ENCODE data around the gene POLR2E.

Gene POLR2E

DNA sequence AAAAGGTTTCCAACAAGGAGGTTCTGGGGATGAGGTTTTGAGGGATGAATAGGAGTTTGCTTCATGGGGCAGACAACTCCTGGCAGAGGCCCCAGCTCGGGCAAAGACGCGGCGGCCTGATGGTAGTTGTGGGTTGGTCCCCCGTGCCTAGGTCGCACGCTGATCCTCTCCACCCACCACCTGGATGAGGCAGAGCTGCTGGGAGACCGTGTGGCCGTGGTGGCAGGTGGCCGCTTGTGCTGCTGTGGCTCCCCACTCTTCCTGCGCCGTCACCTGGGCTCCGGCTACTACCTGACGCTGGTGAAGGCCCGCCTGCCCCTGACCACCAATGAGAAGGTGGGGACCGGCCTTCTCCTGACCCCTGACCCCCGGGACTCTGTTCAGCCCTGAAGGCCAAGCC, 43.4 kb downstream of the POLR2E start:
- no peak for DNase-seq

DNA sequence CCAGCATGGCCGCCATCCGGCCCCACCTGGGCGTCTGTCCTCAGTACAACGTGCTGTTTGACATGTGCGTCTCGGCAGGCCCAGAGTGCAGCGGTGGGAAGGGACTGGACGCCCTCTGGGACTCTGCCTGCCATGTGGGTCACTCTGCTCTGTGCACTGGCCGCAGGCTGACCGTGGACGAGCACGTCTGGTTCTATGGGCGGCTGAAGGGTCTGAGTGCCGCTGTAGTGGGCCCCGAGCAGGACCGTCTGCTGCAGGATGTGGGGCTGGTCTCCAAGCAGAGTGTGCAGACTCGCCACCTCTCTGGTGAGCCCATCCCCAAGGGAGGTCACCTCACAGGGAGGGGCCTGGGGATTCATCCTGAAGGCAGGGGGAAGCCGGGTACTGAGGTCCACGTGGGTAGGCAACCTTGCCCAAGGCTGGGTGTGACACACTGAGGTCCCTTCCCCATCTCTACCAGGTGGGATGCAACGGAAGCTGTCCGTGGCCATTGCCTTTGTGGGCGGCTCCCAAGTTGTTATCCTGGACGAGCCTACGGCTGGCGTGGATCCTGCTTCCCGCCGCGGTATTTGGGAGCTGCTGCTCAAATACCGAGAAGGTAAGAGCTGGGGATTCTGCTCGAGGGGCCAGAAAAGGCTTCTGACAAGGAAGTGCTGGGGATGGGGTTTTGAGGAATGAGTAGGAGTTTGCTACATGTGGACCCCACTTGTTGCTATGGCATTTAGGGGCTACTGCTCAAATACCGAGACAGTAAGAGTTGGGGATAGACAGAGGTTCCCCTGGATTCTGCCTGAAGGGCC, 44.0 kb downstream of the POLR2E start:
- no peak for DNase-seq

DNA sequence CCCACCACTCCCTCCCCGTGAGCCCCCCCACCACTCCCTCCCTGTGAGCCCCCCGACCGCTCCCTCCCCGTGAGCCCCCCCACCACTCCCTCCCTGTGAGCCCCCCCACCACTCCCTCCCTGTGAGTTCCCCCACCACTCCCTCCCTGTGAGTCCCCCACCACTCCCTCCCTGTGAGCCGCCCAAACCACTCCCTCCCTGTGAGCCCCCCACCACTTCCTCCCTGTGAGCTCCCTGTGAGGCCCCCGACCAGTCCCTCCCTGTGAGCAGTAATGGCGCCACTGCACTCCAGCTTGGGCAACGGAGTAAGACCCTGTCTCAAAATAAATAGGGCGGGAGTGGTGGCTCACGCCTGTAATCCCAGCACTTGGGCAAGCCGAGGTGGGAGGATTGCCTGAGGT, 45.4 kb downstream of the POLR2E start:
- DNase-seq, result peak in 1 of 51 donors; percentile 17

DNA sequence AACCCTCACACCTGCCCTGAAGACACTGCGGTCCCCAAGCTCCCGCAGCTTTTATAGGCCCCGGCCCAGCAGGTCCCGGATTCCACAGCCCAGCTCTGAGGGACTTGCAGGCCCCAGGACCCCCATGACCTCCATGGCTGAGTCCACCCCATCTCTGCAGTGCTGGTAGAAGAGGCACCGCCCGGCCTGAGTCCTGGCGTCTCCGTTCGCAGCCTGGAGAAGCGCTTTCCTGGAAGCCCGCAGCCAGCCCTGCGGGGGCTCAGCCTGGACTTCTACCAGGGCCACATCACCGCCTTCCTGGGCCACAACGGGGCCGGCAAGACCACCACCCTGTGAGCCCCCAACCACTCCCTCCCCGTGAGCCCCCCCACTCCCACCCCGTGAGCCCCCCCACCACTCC, 46.1 kb downstream of the POLR2E start:
- no peak for DNase-seq

DNA sequence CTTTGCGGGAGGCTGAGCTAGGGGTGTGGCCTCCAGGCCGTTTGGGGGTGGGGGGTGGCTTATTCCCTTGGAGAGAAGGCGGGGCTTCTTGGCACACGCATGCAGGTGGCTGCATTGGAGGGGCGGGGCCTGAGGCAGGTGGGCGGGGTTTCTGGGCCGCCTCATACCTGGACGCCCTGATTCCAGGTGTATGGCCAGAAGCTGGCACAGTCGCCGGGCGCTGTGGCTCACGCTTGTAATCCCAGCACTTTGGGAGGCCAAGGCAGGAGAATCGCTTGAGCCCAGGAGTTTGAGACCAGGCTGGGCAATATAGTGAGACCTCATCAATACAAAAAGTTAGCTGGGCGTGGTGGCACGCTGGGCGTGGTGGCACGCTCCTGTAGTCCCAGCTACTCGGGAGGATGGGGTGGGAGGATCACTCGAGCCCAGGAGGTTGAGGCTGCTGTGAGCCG, 47.5 kb downstream of the POLR2E start:
- no peak for DNase-seq

DNA sequence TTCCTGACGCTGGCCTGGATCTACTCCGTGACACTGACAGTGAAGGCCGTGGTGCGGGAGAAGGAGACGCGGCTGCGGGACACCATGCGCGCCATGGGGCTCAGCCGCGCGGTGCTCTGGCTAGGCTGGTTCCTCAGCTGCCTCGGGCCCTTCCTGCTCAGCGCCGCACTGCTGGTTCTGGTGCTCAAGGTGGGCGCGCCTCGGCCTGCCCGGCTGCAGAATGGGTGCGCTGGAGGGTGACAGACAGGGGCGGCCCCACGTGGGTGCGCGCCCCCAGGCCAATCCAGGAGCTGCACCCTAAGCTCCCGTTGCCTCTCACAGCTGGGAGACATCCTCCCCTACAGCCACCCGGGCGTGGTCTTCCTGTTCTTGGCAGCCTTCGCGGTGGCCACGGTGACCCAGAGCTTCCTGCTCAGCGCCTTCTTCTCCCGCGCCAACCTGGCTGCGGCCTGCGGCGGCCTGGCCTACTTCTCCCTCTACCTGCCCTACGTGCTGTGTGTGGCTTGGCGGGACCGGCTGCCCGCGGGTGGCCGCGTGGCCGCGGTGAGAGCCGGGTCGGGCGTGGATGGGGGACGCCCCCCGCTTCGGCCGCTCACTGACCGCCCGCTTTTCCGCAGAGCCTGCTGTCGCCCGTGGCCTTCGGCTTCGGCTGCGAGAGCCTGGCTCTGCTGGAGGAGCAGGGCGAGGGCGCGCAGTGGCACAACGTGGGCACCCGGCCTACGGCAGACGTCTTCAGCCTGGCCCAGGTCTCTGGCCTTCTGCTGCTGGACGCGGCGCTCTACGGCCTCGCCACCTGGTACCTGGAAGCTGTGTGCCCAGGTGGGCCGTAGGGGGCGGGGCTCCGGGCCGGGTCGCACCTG, 48.1 kb downstream of the POLR2E start:
- DNase-seq, result no peak

DNA sequence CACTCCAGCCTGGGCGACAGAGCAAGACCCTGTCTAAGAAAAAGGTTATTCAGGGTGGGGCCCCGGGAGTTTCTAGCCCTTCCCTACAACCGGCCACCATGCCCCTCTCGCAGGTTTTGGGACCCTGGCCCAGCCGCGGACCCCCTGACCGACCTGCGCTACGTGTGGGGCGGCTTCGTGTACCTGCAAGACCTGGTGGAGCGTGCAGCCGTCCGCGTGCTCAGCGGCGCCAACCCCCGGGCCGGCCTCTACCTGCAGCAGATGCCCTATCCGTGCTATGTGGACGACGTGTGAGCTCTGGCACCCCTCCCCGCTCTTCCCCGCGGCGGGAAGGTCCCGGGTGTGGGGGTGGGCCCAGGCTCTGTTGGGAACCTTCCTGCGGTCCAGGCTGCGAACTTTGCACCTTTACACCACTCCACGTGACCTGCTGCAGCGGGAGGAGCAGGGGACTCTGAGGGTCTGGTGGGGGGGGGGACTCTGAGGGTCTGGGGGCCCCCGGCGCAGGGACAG, 49.0 kb downstream of the POLR2E start:
- no peak for DNase-seq

DNA sequence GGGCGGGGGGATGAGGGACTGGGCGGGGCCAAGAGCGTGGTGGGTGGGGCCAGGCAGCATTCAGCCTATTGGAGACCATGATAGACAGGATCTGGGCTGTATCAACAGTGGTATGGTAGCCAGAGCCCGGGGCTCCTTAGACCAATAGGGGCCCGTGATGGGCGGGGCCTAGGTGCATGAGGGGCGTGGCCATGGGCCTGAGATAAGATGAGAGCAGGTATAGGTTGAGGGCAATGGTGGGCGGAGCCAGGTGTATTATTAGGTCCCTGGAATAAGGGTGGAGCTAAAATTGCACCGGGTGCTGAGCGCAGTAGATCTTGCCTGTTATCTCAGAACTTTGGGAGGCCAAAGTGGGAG, 50.0 kb downstream of the POLR2E start:
- no peak for DNase-seq

DNA sequence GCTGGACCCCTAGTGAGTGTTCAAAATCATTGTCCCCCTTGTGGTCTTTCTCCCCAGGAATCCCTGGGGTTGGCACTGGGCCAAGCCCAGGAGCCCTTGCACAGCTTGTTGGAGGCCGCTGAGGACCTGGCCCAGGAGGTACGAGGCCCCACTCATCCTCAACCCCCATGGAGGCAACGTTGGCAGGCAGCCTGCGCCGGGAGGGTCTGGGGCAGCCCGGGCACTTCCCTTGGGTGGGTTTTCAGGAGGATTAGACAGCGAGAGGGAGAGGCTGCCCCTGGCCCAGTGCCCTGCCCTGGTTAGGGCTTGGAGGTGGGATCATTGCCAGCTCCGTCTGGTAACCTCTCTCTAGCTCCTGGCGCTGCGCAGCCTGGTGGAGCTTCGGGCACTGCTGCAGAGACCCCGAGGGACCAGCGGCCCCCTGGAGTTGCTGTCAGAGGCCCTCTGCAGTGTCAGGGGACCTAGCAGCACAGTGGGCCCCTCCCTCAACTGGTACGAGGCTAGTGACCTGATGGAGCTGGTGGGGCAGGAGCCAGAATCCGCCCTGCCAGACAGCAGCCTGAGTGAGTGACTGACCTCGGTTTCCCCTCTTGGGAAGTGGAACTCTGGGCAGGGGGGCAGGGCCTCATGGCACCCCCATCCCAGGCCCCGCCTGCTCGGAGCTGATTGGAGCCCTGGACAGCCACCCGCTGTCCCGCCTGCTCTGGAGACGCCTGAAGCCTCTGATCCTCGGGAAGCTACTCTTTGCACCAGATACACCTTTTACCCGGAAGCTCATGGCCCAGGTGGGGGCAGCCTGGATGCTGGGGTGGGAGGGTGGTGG, 52.3 kb downstream of the POLR2E start:
- no peak for DNase-seq

DNA sequence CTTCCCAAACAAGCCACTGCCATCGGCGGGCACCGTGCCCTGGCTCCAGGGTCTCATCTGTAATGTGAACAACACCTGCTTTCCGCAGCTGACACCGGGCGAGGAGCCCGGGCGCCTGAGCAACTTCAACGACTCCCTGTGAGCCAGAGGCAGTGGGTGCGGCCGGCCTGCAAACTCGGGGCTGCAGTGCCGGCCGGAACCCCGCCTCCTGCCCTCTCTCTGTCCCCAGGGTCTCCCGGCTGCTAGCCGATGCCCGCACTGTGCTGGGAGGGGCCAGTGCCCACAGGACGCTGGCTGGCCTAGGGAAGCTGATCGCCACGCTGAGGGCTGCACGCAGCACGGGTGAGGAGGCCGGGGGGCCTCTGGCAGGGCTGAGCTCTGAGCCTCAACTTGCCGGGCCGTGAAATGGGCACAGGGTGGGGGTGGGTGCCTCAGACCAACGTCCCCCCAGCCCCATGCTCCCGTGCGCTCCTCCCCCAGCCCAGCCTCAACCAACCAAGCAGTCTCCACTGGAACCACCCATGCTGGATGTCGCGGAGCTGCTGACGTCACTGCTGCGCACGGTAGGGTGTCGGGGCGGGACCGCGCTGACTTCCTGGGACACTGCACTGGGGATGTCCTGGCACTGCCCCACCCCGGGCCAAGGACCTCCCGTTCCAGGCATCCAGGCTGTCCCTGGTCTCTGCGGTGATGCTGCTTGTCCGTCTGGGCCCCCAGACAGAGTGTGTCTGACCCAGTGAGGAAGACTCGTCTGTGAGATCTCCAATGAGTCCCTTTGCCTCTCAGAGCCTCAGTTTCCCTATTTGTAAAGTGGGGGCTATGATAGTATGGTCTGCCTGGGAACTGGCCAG, 53.1 kb downstream of the POLR2E start:
- no peak for DNase-seq

DNA sequence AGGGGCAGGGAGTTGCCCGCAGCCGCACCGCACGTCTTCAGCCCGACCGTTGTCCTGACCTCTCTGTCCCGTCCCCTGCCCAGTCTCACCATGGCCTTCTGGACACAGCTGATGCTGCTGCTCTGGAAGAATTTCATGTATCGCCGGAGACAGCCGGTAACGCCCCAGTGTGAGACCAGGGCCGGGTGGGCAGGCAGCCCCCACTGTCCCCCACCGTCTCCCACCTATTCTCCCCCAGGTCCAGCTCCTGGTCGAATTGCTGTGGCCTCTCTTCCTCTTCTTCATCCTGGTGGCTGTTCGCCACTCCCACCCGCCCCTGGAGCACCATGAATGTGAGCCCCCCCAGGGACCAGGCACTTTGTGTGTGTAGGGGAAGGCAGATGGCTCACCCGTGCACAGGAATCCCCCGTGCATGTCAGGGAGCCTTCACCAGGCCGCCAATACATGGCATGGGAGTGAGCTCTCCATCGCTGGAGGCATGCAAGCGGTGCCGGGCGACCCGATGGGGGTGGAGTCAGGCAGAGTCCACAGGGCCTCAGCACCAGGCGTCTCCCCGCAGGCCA, 53.8 kb downstream of the POLR2E start:
- no peak for DNase-seq

DNA sequence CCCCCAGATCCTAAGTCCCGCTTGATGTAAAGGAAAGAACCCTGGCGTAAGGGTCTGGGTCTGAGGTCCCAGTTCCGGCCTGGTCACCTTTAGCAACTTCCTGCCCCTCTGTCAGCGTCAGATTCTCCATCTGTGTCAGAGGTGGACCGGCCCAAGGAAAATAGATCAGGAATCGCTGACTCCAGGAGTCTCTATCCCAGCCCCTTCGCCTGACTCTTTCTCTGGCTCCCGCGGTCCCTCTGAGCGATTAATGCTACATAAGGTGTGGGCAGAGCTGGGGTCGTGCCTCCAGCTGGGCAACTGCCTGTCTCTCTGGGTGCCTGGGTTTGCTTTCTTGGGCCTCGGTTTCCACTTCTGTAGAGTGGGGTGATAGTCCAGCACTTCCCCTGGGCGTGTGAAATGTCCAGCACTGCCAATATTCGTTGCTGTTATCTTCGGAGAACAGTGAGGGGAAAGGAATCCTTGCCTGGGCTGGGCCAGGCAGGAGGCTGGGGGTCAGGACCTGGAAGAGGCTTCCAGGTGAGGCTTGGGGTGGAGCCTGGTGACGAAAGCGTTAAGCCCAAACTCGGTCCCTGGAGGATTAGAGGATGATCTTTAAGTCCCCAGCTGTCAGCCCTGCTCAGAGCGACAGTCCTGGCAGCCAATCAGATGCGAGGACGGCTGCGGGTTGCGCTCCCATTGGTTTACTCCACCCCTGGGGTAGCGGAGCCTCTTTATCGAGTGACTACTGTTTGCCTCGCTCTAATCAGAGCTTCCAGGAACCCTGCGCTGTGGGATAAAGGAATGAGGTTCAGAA, 54.5 kb downstream of the POLR2E start:
- peak; percentile 19 to 89 (median 76) for DNase-seq

DNA sequence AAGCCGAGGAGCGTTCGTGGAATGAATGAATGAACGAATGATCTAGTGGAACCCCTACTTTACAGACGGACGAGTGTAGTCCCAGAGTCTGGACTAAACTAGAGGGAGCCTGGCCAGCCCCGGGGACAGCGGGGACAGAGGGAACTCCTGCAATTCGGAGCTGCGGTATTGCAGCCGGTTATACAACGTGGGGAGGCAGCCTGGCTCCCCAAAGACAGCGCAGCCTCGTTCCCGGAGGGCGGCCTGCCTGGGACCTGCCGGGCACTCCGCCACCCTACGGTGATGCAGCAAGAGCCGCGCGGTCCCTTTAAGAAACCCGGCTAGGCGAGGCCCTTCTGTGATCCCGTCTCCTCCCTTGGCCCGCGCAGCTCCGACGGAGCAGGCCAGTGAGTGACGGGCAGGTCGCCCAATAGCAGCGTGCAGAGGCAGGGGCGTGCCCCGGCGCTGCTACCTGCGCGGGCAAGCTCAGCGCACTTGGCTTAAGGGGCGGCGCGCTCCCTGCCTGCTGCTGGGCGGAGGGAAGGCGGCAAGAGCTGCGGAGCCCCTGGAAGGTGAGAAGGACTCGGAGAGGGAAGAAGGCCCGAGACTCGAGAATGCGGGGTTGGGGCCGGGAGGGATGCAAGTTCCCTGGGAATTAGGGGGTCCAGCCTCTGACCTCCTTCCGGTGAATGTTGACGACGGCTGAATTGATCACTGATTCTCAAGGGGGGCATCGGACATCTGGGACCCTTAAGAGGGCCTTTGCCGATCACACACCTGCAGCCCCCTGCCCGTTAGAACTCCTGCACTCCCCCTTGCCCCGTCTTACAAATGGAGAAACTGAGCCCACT, 55.3 kb downstream of the POLR2E start, which contains the start of gene ABCA7:
ABCA7 (plus strand) TSS at position 462 of the 830 bp plus-strand sequence. CDS start 1,255 bp downstream, outside the sequence.
- DNase-seq, result peak; percentile 27 to 96 (median 91)

DNA sequence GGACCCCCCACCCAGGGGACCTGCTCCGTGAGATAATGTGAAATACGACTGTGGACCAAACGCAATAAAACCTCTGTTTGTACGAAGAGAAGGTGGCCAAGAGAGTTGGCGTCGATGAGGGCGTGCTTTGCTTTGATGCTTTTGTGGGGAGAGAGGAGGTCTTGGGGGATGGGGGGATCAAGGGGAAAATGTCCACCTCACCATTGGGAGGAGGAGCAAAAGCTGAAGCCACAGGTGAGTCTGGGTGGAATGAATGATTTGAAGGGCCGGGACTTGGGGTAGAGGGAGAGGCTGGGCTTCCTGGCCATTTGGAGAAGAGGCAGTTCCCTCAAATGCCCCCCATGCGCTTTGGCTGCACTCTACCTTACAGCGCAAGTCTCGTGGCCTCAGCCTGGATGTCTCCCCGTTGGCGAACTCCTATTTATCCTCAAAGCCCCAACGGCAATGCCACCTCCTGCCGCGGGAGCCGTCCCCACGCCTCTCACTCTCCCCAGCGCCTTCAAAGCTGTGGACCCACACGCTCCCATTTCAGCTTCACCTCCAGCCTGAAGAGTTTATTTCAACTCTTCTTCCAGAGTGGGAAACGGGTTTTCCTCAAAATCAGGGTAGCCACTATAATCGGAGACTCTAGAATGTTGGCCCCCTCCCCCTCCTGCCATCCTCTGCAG, 56.1 kb downstream of the POLR2E start:
- DNase-seq, result no peak

DNA sequence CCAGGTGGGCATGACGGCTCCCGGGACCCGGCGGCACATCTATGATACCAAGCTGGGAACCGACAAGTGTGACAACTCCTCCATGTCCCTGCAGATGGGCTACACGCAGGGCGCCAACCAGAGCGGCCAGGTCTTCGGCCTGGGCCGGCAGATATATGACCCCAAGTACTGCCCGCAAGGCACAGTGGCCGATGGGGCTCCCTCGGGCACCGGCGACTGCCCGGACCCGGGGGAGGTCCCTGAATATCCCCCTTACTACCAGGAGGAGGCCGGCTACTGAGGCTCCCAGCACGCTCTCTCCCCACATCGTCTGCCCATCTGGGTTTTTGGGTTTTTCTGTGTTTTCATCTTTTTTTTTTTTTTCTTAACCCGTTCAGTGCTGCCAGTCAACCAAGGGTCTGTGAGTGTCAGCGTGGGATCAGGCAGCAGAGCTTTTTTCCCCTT, 57.5 kb downstream of the POLR2E start:
- no peak for DNase-seq

Measured in hypothalamus (tissue), 51 donors.